D341Med (cell line): ENCODE measurements around the gene CA14.
"Not testable (repeated sequence)": the region's sequence is repeated elsewhere in the genome, so short reads cannot be mapped to it uniquely, and the experiment has no call there.

Experiments used
- DNase-seq: peaks from one replicate; pipeline ENCODE4 v3.0.0; 2012; ENCODE audit warnings: low spot score

The CA14 gene

GRCh38 chr1:150236614-150237100, 20.9 kb upstream of the CA14 start:
- DNase-seq: no peak

DNA sequence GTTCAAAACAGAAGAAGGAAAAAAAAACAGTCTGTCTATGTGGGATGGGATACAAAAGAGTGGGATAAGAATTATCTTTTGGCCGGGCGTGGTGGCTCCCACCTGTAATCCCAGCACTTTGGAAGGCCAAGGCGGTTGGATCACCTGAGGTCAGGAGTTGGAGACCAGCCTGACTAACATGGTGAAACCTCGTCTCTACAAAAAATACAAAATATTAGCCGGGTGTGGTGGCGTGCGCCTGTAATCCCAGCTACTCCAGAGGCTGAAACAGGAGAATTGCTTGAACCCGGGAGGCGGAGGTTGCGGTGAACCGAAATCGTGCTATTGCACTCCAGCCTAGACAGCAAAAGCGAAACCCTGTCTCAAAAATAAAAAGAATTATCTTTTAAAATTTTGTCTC, 20.4 kb upstream of the CA14 start:
- not testable (repeated sequence) for DNase-seq

DNA sequence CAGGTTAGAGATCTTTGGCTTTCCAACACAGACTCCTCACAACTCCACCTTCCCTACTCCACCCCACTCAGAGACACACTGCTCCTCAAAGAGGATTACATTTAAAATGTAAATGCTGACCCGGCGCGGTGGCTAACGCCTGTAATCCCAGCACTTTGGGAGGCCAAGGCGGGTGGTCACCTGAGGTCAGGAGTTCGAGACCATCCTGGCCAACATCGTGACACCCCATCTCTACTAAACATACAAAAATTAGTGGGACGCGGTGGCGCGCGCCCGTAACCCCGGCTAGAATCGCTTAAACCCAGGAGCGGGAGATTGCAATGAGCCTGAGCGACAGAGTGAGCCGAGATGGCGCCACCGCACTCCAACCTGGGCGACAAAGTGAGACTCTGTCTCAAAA, 19.8 kb upstream of the CA14 start:
- DNase-seq: no peak

- no peak for DNase-seq
These were observed 14.6 kb upstream of the CA14 start for GRCh38 chr1:150243003-150243402.

GRCh38 chr1:150249936-150250335, 7.6 kb upstream of the CA14 start:
- DNase-seq: no peak

DNA sequence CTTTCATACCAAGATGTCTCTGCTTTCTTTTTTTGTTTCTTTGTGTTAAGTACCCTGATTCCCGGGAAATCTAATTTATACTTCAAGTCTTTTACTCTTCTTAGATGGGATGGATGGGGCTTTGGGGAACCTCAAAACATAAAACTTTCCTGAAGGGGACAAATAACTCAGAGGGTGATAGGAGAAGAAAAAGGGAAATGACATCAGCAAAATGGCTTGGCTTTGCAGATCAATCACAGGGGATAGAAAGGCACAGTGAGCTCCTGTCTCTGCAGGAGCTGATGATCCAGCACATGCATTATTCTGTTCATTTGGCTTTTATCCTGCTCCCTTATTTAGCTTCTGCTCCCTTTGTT, 1.4 kb upstream of the CA14 start:
- DNase-seq: no peak

DNA sequence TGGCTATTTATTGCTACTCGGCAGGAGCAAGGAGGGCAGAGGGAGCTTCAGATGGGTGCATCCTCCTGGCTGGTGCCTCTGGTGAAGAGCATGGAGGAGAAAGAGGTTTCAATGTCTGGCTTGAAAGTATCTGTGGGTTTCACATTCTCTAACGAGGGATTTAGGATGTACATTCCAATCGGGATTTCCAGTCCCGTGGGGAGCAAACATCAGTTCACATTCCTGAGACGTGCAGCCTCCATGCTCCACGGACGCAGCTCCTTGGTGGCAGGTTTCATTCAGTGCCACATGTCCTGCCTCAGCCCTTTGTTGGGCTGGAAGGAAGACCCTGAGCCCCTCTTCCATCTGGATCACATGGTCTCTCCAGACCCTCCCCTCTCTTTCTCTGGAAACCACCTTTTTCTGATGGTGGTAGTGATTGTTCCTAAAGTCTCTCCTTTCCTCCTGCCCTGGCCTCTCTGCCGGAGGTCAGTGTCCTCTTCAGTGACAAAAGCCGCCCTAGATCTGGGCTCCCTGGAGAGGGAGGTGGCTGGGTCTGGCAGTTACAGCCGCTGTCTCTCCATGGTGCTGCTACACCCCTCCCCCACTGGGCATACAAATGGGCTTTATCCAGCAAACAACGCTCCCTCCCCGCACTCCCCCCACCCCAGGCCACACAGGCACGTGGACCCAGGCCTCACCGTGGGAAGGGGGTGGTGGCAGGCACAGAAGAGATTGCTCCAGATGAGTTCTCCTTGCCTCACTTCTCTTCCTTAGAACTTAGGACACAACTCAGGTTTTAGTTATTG, 826 bp upstream of the CA14 start:
- DNase-seq: no peak

DNA sequence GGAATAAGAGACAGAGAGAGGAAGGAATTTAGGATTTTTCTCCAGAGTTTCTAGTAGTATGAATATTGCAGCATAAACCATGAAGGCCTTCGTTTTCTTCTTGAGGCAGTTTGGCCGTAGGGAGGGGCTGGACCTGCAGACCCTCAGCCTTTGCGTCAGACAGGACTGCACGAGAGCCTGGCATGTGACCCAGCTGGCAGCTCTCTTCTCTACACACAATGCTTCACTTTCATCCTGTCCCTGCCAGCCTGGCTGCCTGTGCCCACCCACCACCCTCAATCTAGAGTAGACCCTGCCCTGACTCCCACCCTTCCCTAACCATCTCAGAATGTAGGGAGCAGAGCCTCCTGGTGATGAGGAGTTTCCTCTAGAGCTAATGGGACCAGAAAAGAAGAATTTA, 1.6 kb downstream of the CA14 start:
- no peak for DNase-seq

DNA sequence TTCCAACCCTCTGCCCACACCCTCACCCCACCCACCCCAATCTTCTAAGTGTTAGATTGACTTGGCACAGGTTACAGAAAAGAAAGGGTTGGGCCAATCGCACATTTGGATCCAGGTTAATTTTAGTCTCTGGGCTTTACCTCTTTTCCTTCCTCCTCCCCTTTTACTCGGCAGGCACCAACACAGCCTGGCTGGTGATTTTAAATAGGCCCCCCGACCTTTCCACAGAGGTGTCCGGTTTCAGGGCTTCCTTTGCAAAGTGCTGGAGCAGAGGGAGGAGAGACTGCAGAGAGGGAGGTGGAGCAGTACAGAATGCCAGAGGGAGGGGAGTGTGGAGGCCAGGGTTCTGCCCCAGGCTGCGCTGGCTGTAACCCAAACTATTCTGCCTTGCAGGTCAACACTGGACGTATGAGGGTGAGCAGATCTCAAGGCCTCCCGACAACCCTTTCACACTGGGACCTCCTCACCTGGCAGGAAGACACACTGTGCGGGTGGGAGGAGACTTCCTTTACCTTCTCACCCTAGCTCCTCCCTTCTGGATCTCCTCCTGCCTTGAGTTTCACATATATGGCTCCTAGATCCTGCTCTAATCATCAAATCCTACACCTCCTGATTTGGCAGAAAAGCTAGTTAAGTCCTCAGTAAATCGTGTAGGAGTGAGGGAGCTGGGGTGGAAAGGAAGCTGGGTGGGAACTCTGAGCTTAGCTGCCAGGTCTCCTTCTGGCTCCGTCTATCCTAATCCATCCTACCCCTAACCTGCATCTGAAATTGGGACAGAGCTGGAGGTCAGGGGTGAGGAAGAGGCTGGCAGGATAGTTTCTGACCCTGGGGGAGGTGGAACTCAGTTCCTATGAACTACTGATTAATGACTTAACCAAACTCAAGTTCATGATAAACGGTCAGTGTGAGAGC, 2.4 kb downstream of the CA14 start:
- DNase-seq: no peak

- no peak for DNase-seq
These were observed 3.8 kb downstream of the CA14 start for GRCh38 chr1:150261367-150261766.

GRCh38 chr1:150262388-150263320, 5.1 kb downstream of the CA14 start:
- no peak for DNase-seq

DNA sequence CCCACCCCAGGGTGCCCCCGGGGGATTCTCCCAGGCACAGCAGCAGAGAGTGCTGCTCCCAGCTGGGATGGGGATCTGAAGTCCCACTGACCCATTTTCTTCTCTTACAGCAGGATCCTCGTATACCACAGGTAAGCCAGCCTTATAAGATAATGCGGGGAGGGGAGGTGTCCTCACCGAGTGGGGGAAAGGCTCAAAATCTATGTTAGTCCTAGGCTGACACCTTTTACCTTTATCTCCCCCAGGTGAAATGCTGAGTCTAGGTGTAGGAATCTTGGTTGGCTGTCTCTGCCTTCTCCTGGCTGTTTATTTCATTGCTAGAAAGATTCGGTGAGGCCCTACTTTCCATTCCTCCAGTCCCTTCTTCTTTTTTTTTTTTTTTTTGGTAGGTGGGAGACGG, 6.0 kb downstream of the CA14 start:
- no peak for DNase-seq

DNA sequence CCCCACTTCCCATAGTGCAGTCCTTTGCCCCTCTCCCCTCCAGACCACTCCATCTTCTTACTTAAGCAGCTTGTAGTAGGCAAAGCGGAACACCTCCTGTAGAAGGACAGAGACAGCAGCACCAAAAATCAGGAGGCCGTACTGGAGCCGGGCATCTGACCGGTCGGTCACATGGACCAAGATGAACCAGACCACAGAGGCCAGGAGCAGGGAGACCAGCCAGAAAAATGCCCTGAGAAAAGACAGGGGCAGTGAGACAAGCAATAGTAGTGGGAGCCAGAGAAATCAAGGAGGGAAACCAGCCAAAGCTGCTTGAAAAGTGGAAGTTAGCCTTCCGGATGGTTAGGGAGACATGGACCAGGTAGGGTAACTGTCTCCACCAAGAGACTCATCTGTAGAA, 10.3 kb downstream of the CA14 start:
- DNase-seq: no peak

- no peak for DNase-seq
These were observed 10.7 kb downstream of the CA14 start for GRCh38 chr1:150268340-150268704.

DNA sequence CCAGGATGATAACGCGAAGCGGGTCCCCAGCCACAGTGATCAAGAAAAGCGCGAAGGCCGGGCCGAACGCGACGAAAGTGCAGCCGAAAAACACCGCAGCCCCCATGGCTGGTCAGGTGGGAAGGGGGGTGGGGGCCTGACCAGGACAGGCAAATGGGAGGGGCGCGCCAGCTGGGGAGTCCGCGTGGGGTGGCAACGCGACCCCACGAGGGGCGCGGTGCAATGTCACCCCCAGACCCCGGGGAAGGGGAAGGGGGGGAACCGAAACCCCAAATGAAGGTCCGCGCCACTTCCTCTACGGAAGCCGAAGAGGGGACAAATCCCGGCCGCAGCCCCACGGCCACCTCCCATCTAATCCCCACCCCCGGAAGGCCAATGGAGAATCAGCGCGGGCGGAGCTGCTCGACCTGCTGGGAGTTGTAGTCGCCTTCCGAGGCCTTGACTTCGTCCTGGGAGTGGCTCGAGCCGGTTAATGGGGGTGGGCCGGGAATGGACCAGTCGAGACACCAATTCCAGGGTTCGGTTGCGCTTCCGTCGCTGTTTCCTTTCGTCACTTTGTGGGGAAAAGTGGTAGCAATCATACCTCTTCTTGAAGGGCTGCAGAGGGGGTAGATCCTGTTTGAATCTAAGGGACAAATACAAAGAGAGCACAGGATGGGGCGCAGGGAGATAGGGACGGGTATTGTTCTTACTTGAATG, 11.3 kb downstream of the CA14 start, which contains the start of gene APH1A:
Gene APH1A, minus strand, starts transcription at position 312 of the 699 bp plus-strand sequence. Its CDS starts 206 bp downstream, at position 106.
- peak; percentile 100 for DNase-seq

DNA sequence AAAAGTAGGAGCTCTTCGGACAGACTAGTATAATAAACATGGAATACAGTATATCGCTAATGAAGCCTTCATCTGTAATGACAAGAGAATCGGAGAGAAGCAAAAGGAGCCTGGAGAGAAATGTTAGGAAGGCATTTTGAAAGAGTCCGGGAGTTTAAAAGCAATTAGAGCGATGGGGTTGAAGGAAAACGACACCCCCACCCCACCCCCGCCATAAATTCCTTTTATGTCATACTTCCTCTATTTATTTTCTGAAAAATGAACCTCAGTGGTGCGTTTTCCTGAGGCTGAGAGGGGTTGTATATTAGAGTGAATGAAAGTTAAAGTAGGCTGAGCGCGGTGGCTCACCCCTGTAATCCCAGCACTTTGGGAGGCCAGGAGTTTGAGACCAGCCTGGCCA, 11.9 kb downstream of the CA14 start:
- DNase-seq: no peak

DNA sequence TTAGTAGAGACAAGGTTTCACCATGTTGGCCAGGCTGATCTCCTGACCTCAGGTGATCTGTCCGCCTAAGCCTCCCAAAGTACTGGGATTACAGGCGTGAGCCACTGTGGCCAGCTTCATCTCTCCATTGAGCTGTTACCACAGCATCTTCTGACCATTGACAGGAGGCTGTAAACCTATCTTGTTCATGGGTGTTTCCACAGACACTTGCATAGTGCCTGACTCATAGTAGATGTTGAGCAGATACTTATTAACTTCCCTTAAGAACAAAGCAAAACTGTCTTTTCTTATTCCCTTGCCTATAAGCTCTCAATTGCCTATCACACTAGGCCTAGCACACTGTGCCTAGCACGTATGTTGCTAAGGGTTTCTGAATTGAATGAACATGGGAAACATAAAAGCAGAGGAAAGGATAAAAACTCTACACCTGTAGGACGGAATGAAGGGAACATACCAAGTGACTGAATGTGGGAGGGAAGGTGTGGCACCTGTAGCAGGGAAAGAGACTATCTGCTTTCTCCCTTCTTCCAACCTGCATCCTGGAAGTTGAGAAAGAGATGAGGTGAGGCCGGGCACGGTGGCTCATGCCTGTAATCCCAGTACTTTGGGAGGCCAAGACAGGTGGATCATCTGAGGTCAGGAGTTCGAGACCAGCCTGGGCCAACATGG, 13.9 kb downstream of the CA14 start:
- DNase-seq: no peak

GRCh38 chr1:150273311-150273710, 15.7 kb downstream of the CA14 start:
- DNase-seq: no peak

DNA sequence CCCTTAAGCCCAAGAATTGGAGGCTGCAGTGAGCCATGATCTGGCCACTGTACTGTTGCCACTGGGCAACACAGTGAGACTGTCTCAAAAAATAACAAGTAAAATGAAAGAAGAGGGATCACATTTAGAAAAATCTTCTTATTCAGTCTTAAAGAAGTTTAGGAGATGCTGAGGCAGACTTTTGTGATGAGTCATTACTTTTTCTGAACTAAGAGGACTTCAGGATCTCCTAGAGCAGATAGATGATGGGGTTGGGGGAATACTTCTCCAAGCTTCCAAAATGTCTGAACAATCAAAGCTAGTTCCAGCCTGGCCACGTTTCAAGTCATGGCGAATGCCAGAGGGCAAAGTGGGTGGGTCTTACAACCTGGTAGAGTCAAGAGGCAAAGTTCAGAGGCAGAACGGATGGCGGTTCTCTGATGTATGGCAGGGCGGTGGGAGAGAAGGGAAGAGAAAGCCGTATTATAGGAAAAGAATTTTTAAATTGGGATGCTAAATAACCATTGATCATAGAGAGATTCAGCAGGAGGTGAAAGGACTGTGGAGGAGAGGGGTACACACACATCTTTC, 22.6 kb downstream of the CA14 start:
- DNase-seq: no peak

DNA sequence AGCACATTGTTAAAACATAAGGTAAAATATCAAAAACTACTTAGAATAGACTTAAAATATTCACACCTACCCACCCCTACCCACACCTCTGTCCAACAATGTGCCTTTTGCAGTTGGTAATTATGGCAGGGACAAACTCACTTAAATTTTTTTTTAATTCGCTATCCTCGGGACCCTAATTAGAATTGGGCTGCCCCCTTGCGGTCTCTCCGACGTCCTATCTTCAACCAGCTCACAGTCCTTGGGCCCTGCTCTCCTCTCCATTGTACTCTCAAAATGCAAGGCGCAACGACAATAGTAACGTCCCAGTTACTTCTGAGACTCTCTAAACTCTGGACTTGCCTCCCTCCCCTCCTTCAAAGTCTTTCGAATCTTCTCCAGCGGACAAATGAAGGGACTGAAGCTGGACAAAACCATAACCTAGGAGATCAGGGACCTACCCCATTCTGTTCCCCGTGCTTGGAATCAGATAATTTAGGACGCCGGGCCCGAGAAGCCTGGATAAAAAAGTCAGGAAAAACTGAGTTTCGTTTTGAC, 23.7 kb downstream of the CA14 start:
- peak; percentile 73 for DNase-seq
